ENCODE measurements around the gene DICER1. TPM values are rescaled to one million over a fixed set of nuclear protein-coding genes. Genes with fewer than 3 reads are reported as not detected.

Gene DICER1
- polyA plus RNA-seq, 1 donor from 2014 or later: 17.9 TPM

DNA sequence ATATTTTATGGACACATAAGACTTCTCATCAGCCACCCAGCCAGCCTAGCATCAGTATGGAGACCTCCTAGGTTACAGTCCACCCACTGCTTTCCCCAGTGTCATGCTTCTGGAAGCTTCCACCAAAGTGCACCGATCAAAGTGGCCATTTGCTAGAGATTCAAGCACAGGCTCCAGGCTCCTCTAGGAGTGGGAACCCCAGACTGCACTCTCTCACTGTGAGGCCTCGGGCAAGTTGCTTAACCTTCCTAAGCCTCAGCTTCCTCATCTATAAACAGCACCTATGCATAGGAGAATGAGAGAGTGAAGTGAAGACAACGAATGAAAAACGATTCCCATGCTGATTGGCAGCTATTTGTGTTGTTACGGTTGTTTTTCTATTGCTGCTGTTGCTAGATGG lies 94.4 kb downstream of the DICER1 start:
- Mint-ChIP-seq H3K36me3 (no peaks in the 10 kb centered on the region), H3K4me1 (no peaks in the 10 kb centered on the region), H3K27ac (no peak overlapping the region), H3K9me3 (no peaks in the 10 kb centered on the region), H3K4me3 (no peak overlapping the region), H3K27me3 (peaks cover 4% of the 10 kb centered on the region)

DNA sequence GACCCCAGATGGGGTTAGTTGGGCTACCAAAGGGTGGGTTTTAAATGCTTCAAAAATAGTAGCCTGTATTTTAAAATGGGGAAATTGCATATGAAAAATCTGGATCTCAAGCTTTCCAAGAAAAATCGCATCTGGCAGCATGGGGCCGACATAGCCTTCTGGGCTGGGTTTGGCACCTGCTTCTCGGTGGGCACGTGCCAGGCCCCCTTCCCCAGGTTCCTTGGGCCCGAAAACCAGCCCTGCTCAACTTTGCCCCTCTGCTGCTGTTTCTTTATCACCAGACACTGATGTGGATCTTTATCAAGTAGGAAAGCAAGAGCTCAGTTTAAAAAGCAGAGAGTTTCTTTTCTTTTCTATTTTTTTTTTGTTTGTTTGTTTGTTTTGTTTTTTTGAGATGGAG lies 95.1 kb downstream of the DICER1 start:
- Mint-ChIP-seq H3K4me3 (no peak overlapping the region), H3K27me3 (peaks cover 2% of the 10 kb centered on the region), H3K4me1 (no peaks in the 10 kb centered on the region), H3K9me3 (no peaks in the 10 kb centered on the region), H3K27ac (no peak overlapping the region), H3K36me3 (no peaks in the 10 kb centered on the region)

DNA sequence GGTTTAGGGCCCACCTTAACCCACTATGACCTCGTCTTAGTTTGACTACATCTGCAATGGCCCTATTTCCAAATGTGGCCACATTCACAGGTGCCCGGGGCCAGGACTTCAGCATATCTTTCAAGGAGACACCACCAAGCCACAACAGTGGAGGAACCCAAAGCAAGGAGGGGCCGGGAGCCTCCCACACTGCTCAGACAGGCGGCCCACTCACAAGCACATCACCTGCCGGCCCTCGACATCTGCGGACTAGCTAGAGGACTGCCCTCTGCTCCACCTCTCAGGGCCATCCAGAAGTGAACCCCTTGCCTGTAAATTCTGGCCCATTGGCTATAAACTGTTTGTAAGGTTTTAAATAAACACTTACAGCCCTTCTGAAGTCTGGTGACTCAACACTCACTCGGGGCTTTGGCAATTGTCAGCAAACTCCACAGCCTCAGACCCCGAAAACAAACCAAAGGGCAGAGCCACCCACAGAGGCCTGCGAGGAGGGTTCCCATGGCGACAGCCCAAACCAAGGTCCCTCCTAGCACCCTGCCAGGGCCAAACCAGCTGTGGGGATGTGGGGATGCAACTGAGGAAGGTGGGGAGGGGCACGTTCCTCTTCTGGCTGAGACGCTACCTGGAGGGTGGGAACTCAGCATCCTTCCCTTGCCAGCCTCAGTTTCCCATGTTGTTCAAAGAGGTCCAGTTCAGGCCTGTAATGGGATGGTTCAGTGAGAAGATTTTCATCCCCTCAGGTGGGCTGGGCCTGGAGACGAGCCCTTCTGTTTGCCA lies 95.8 kb downstream of the DICER1 start:
- no peaks in the 10 kb centered on the region for H3K9me3 Mint-ChIP-seq
- H3K27ac Mint-ChIP-seq: no peak overlapping the region
- H3K36me3 Mint-ChIP-seq: no peaks in the 10 kb centered on the region
- no peaks in the 10 kb centered on the region for H3K4me1 Mint-ChIP-seq
- no peak overlapping the region for H3K4me3 Mint-ChIP-seq
- H3K27me3 Mint-ChIP-seq: peaks cover 2% of the 10 kb centered on the region

DNA sequence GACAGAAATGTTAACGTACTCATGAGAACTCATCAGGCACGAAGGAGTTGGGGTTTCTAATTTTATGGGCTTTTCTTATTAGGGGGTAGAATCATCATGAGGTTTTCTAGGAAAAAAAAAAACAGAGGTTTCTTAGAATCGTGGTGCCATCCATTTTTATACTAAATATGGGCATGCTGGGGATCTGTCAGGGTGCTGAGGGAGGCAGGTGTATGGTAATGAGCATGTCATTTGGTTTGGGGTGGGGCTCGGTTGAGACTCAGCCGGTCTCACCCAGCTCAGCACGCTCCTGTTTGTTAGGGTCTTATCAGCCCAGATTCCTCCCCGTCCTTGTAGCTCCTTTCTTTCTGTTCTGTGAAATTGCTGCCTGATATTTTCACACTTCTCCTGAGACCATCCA lies 98.2 kb downstream of the DICER1 start:
- no peaks in the 10 kb centered on the region for H3K4me1 Mint-ChIP-seq
- peaks cover under 1% of the 10 kb centered on the region for H3K27me3 Mint-ChIP-seq
- H3K36me3 Mint-ChIP-seq: no peaks in the 10 kb centered on the region
- no peak overlapping the region for H3K27ac Mint-ChIP-seq
- H3K4me3 Mint-ChIP-seq: no peak overlapping the region
- H3K9me3 Mint-ChIP-seq: no peaks in the 10 kb centered on the region

DNA sequence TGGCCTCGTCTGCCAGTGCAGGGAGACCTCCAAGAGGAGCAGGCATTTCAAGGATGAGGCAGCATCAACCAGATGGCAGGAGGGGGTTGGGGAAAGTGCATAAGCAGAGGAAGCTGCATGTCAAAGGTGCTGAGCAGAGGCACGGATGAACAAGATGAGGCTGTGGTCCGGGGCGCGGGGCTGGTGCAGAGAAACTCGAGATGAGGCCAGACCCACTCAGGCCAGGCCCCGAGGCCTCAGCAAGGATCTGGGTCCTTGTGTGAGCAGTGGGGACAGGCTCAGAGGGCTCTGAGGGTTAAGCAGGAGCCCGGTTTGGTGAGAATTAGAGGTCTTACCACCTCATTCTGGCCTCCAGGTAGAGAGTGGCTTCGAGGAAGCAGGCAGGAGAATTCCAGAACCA lies 98.8 kb downstream of the DICER1 start:
- Mint-ChIP-seq H3K9me3 (no peaks in the 10 kb centered on the region), H3K4me1 (no peaks in the 10 kb centered on the region), H3K27me3 (no peaks in the 10 kb centered on the region), H3K27ac (no peak overlapping the region), H3K36me3 (no peaks in the 10 kb centered on the region), H3K4me3 (no peak overlapping the region)

DNA sequence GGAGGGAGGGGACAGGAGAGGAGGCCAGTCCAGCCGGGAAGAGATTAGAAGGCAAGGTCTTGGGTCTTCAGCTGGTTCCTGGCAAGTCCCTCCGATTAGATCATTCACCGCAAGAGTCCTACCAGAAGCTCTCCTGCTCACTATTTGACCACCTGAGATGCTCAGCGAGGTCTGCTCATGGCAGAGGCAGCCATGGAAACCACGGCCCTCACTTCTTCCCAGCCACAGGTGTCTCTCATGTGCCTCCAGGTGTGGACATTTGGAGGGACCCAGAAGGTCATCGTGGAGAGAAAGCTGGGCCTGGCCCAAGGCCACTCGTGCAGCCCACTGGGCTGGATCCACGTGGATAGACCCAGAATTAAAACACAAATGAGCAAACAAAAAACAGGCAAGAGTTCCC lies 99.5 kb downstream of the DICER1 start:
- Mint-ChIP-seq H3K4me1 (no peaks in the 10 kb centered on the region), H3K4me3 (no peak overlapping the region), H3K27ac (no peak overlapping the region), H3K36me3 (no peaks in the 10 kb centered on the region), H3K27me3 (no peaks in the 10 kb centered on the region), H3K9me3 (no peaks in the 10 kb centered on the region)

DNA sequence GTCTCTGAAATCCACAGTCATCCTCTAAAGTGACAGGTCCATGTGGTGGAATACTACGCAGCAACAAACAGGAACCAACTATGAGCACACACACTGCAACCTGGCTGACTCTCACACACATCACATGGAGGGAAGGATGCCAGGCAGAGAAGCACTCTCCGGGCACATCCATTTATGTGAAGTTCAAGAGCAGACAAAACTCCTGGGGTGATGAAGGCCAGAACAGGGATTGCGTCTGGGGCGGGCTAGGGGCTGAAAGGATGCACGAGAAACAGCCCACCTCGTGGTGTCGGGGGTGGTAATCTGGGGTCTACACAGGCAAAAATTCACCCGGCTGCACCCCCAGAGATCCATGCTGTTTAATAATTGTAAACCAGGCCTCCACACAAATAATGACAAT lies 100.2 kb downstream of the DICER1 start:
- Mint-ChIP-seq H3K27ac (no peak overlapping the region), H3K4me3 (no peak overlapping the region), H3K36me3 (no peaks in the 10 kb centered on the region), H3K9me3 (no peaks in the 10 kb centered on the region), H3K4me1 (no peaks in the 10 kb centered on the region), H3K27me3 (no peaks in the 10 kb centered on the region)

DNA sequence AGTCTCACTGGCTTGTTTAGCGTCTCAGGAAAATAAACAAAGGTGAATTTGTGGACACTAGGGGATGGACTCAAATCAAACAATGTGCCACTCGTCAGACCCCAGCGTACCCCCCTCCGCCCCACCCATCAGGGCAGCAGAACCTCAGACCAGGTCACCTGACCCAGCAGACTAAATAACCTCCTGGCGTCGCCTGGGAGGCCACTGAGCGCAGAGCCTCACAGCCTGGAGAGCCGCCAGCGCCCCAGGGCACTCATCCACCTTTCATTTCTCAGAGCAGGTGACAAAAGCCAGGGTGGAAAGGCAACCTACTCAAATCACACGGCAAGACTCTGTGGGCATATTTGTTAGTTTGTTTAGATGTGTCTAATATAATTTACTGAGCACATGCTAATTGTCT lies 100.9 kb downstream of the DICER1 start:
- Mint-ChIP-seq H3K36me3 (no peaks in the 10 kb centered on the region), H3K4me1 (no peaks in the 10 kb centered on the region), H3K4me3 (no peak overlapping the region)

DNA sequence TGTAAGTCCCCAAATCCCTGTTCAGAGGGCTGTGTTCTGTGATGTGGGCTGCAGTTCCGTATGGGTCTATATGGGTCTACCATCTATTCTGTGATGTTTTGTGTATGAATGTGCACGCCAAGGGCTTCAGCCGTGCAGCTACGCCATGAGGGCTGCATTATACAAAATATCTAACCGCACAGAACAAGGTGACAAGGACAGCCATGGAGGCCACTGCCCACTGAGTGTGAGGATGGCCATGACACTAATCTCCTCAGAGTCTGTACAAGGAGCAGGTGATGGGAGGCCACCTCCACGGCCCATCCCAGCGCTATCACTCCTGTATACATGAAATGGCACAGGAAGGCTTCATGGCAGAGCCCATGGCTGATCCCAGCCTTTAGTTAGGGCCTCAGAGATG lies 102.0 kb downstream of the DICER1 start:
- Mint-ChIP-seq H3K27ac (no peak overlapping the region), H3K4me1 (no peaks in the 10 kb centered on the region), H3K9me3 (no peaks in the 10 kb centered on the region), H3K4me3 (peak overlapping the region in 1 of 4 donors; percentile 56), H3K36me3 (no peaks in the 10 kb centered on the region), H3K27me3 (no peaks in the 10 kb centered on the region)

More for the DNA sequence above, 100.9 kb downstream of the DICER1 start:
- Mint-ChIP-seq H3K27me3 (no peaks in the 10 kb centered on the region), H3K9me3 (no peaks in the 10 kb centered on the region), H3K27ac (no peak overlapping the region)

DNA sequence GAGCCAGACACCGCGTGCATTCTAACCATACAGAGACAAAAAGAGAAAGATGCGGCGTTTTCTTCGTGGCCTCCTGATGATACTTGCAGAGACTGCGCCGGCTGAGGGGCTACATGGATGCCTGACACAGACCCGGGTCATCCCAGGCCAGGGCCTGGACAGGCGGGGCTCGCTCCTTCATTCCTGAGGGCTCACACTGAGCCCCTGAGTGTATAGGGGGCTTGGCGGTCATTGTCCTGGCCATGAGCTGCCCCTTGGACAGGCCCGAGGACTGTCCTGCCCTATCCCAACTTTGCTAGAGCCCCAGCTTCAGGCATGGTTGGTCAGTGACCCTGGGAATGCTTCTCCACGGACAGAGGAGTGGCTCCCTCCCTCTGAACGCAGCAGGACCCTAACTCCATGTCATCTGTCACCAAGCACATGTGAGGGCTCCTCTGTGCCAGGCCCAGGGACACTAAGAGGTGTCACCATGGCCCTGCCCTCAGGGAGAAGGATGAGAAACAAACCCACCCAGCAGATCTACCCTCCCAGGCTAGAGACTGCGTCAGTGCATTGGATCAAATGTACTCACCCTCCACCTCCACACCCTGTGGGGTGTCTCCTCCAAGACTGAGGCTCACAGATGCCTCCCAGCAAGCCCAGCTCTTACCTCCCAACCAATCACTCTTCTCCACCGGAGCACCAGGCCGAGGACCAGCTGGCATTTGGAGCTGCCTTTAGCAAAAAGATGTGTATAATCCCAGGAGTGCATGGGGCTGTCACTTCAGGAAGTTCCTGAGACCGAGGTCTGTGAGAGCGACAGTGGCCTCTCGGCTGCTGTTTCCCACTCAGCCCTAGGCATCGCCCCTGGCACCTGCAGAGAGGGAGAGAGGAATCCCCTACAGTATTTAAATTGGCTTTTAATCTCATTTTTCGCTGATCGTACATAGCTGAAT lies 102.7 kb downstream of the DICER1 start:
- Mint-ChIP-seq H3K4me3 (no peak overlapping the region), H3K27me3 (no peaks in the 10 kb centered on the region), H3K4me1 (no peaks in the 10 kb centered on the region), H3K27ac (no peak overlapping the region), H3K9me3 (no peaks in the 10 kb centered on the region), H3K36me3 (no peaks in the 10 kb centered on the region)

DNA sequence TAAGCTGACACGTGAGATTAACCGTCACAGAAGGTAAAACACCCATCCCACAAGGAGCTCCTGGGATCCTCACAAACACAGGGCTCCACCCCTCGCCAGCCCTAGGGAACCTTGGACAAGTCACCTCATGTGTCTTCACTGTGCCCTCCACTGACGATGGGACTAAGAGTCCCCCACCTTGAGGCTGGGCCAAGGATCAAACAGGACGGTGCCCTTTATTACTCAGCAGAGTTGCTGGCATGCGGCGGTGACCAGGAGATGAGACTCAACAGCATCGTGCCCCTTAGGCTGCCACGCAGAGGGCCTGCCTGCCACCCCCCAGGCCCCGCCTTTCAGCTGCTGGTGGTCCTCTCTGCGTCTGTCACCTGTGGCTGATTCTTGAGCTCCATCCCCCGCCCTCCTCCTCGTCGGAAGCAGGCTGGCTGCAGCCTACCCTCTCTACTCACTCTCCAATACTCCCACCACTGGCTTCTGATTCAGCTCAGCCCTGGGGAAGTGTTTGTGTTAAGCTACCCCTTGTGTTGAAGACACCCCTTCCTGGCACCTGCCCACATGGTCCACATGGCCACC lies 105.2 kb downstream of the DICER1 start:
- Mint-ChIP-seq H3K9me3 (peaks cover 0 to 2% (median 0%) of the 10 kb centered on the region in 3 donors), H3K27me3 (peaks cover 6% of the 10 kb centered on the region), H3K4me3 (no peak overlapping the region), H3K27ac (no peak overlapping the region), H3K36me3 (no peaks in the 10 kb centered on the region), H3K4me1 (no peaks in the 10 kb centered on the region)

DNA sequence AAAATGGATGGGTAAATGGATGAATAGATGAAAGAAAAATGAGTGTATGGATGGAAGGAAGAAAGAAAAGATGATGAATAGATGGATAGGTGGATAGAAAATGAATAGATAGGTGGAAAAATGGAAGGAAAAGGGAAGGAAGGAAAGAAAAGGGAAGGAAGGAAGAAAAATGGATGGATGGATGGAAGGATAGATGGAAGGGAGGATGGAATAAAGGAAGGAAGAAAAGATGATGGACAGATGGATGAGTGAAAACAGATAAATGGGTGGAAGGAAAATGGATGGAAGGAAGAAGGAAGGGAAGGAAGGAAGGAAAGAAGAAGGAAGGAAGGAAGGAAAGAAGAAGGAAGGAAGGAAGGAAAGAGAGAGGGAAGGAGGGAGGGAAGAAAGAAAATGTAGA lies 107.4 kb downstream of the DICER1 start:
- Mint-ChIP-seq H3K9me3 (peaks cover 0 to 2% (median 0%) of the 10 kb centered on the region in 3 donors), H3K4me1 (no peaks in the 10 kb centered on the region), H3K27ac (no peak overlapping the region), H3K36me3 (no peaks in the 10 kb centered on the region), H3K4me3 (no peak overlapping the region), H3K27me3 (peaks cover 6% of the 10 kb centered on the region)

DNA sequence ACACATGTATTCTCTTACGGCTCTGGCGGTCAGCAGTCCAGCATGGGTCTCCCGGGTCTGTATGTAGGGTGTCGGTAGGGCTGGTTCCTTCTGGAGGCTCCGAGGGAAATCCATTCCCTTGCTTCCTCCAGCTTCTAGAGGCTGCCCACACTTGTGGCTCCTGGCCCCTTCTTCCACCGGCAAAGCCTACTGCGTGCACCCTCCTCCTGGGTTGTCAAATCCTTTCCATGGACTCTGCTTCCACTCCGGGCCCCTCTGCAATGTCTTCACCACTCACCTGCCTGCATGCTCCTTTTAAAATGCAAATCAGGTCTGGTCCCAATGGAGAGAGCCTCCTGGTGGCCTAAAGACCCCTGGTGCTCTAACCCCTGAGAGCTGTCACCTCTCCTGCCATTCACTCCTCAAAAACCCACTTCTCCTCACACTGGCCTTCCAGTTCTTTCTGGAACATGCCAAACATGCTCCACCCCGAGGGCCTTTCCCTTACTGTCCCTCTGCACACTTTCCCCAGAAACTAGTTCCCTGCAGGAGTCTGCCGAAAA lies 108.5 kb downstream of the DICER1 start:
- peak overlapping the region in 1 of 3 donors; percentile 49 for H3K27ac Mint-ChIP-seq
- H3K4me1 Mint-ChIP-seq: no peaks in the 10 kb centered on the region
- no peak overlapping the region for H3K4me3 Mint-ChIP-seq
- no peaks in the 10 kb centered on the region for H3K36me3 Mint-ChIP-seq
- H3K9me3 Mint-ChIP-seq: peaks cover 0 to 2% (median 0%) of the 10 kb centered on the region in 3 donors
- H3K27me3 Mint-ChIP-seq: peaks cover 6% of the 10 kb centered on the region

DNA sequence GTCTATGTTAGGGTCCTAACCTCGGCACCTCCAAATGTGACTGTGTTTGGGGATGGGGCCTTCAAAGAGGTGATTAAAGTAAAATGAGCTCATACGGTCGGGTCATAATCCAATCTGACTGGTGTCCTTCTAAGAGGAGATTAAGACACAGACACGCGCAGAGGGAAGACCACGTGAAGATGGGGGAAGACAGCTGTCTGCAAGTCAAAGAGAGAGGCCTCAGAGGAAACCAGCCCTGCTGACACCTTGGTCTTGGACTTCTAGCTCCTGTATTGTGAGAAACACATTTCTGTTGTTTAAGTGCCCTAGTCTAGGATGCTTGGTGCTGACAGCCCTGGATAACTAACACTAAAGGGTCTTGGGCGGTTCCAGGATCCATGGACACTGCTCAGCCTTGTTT lies 109.6 kb downstream of the DICER1 start:
- Mint-ChIP-seq H3K4me3 (no peak overlapping the region), H3K9me3 (peaks cover 0 to 2% (median 0%) of the 10 kb centered on the region in 3 donors), H3K27me3 (peaks cover 6% of the 10 kb centered on the region), H3K27ac (no peak overlapping the region), H3K4me1 (no peaks in the 10 kb centered on the region), H3K36me3 (no peaks in the 10 kb centered on the region)

Data from IgD-negative memory B cell (primary cell).